Measurements from ENCODE around the gene SPNS2.
A peak's percentile ranks its signal among the peaks of the same experiment; 100 is the strongest.
"Not testable (repeated sequence)": the region's sequence is repeated elsewhere in the genome, so short reads cannot be mapped to it uniquely, and the experiment has no call there.

The SPNS2 gene

DNA sequence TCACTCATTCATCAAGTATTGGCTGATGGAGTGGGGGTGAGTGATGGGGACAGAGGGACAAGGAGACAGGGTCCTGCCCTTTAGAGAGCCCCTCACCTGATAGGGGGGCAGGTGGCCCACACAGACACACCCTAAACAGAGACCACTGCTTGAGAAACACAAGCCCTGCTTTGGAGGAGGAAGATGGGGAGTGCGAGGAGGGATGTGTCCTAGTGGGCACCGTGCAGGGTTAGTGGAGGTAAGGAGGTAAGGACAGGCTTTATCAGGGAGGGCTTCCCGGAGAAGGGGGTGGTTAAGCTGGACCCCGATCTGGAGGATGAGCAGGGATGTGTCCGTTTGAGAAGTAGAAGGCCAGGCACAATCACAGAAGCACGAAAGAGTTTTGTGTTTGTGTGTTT is 77.5 kb downstream of the SPNS2 start:
- H3K27ac ChIP-seq = peak overlapping the region; percentile 49; the same call in 1 of the 2 replicates
- H3K27me3 ChIP-seq (ENCODE audit: insufficient read depth, low read depth, severe bottlenecking) = no peaks in the 10 kb centered on the region
- no peaks in the 10 kb centered on the region for H3K36me3 ChIP-seq
- TF ChIP-seq, protein P1, sequence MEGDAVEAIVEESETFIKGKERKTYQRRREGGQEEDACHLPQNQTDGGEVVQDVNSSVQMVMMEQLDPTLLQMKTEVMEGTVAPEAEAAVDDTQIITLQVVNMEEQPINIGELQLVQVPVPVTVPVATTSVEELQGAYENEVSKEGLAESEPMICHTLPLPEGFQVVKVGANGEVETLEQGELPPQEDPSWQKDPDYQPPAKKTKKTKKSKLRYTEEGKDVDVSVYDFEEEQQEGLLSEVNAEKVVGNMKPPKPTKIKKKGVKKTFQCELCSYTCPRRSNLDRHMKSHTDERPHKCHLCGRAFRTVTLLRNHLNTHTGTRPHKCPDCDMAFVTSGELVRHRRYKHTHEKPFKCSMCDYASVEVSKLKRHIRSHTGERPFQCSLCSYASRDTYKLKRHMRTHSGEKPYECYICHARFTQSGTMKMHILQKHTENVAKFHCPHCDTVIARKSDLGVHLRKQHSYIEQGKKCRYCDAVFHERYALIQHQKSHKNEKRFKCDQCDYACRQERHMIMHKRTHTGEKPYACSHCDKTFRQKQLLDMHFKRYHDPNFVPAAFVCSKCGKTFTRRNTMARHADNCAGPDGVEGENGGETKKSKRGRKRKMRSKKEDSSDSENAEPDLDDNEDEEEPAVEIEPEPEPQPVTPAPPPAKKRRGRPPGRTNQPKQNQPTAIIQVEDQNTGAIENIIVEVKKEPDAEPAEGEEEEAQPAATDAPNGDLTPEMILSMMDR (IDR thresholded peaks at IDR 0.05; ENCODE audit: low read depth, low read length) = no peak
- no peak overlapping the region for H3K4me3 ChIP-seq (ENCODE audit: low read depth, low read length)
- DNase-seq = no peak
- no peaks in the 10 kb centered on the region for H3K9me3 ChIP-seq (ENCODE audit: severe bottlenecking)

DNA sequence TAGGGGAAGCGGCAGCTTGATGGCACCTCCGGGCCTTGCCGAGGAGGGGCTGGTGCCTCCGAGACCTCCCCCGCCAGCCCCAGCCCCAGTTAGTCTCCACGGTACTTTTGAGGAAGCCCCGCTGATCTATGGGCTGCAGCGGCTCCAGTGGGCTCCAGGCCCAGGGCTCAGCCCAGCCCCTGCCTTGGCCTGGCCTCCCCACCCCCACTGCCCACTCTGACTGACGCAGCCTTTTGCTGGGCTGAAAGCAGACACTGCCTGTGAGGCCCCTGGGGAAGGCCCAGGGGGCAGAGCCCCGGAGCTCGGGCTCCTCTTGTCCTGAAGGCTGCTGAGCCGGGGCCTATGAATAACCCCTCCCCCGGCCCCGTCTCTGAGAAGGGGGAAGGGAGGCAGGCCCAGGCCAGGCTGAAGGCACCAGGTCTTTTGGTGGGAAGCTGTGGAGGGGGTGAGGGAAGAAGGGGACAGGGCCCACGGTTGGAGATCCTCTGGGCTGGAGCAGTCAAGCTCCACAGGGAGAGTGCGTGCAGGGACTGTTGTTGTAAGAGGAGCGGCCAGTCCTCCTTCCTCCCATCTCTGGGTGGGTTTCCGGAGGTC is 78.1 kb downstream of the SPNS2 start:
- peak; percentile 54 for DNase-seq
- H3K36me3 ChIP-seq = no peaks in the 10 kb centered on the region
- peak overlapping the region; percentile 49 for H3K27ac ChIP-seq

GRCh38 chr17:4577386-4577993 is 78.8 kb downstream of the SPNS2 start:
- H3K36me3 ChIP-seq = no peaks in the 10 kb centered on the region
- no peak for DNase-seq
- peak overlapping the region; percentile 49 for H3K27ac ChIP-seq
- no peaks in the 10 kb centered on the region for H3K27me3 ChIP-seq (ENCODE audit: insufficient read depth, low read depth, severe bottlenecking)
- TF ChIP-seq, protein P1 (IDR thresholded peaks at IDR 0.05; ENCODE audit: low read depth, low read length) = no peak
- H3K9me3 ChIP-seq (ENCODE audit: severe bottlenecking) = no peaks in the 10 kb centered on the region
- H3K4me3 ChIP-seq (ENCODE audit: low read depth, low read length) = no peak overlapping the region

More for the DNA sequence above, 78.1 kb downstream of the SPNS2 start:
- Histone ChIP-seq H3K27me3 (ENCODE audit: insufficient read depth, low read depth, severe bottlenecking) (no peaks in the 10 kb centered on the region), H3K4me3 (ENCODE audit: low read depth, low read length) (no peak overlapping the region), H3K9me3 (ENCODE audit: severe bottlenecking) (no peaks in the 10 kb centered on the region)
- TF ChIP-seq, protein P1 (IDR thresholded peaks at IDR 0.05; ENCODE audit: low read depth, low read length) = no peak

DNA sequence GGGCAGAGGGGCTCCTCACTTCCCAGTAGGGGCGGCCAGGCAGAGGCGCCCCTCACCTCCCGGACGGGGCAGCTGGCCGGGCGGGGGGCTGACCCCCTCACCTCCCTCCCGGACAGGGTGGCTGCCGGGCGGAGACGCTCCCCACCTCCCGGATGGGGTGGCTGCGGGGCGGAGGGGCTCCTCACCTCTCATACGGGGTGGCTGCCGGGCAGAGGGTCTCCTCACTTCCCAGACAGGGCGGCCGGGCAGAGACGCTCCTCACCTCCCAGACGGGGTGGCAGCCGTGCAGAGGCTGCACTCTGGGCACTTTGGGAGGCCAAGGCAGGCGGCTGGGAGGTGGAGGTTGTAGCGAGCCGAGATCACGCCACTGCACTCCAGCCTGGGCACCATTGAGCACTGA is 79.7 kb downstream of the SPNS2 start:
- not testable (repeated sequence) for H3K9me3 ChIP-seq (ENCODE audit: severe bottlenecking); H3K27me3 ChIP-seq (ENCODE audit: insufficient read depth, low read depth, severe bottlenecking); H3K36me3 ChIP-seq; H3K4me3 ChIP-seq (ENCODE audit: low read depth, low read length); H3K27ac ChIP-seq; DNase-seq

GRCh38 chr17:4579678-4580077 is 81.0 kb downstream of the SPNS2 start:
- Histone ChIP-seq H3K9me3 (ENCODE audit: severe bottlenecking) (no peaks in the 10 kb centered on the region), H3K4me3 (ENCODE audit: low read depth, low read length) (no peak overlapping the region), H3K27me3 (ENCODE audit: insufficient read depth, low read depth, severe bottlenecking) (no peaks in the 10 kb centered on the region), H3K27ac (no peak overlapping the region), H3K36me3 (no peaks in the 10 kb centered on the region)
- DNase-seq = no peak
- TF ChIP-seq, protein P1 (IDR thresholded peaks at IDR 0.05; ENCODE audit: low read depth, low read length) = no peak

- H3K27ac ChIP-seq = no peak overlapping the region
- no peak overlapping the region for H3K4me3 ChIP-seq (ENCODE audit: low read depth, low read length)
- no peaks in the 10 kb centered on the region for H3K9me3 ChIP-seq (ENCODE audit: severe bottlenecking)
- no peaks in the 10 kb centered on the region for H3K36me3 ChIP-seq
- TF ChIP-seq, protein P1 (IDR thresholded peaks at IDR 0.05; ENCODE audit: low read depth, low read length) = no peak
- no peaks in the 10 kb centered on the region for H3K27me3 ChIP-seq (ENCODE audit: insufficient read depth, low read depth, severe bottlenecking)
- DNase-seq = no peak
Observed at GRCh38 chr17:4580291-4580690, 81.6 kb downstream of the SPNS2 start.
